ENCODE results near the gene HTRA1. TPM values are rescaled to one million over a fixed set of nuclear protein-coding genes. Genes with fewer than 3 reads are reported as not detected.

HTRA1 gene
- total RNA-seq, 1 experiment from 2014 or later: 0.70 TPM

- Histone ChIP-seq H3K4me1 (no peaks in the 10 kb centered on the region), H3K36me3 (ENCODE audit: control insufficient read depth, insufficient read depth, low read length) (no peaks in the 10 kb centered on the region), H3K27me3 (replicated peaks; ENCODE audit: control insufficient read depth, insufficient read depth, low read length) (no peaks in the 10 kb centered on the region), H3K4me3 (ENCODE audit: low read depth, low read length) (no peak overlapping the region), H3K9me3 (no peaks in the 10 kb centered on the region)
- Mint-ChIP-seq H3K4me1 (ENCODE audit: low read depth, unreplicated experiment) (no peaks in the 10 kb centered on the region), H3K27ac (ENCODE audit: unreplicated experiment) (no peak overlapping the region), H3K9me3 (ENCODE audit: unreplicated experiment) (no peaks in the 10 kb centered on the region), H3K27me3 (ENCODE audit: insufficient read depth, unreplicated experiment) (peaks cover 6% of the 10 kb centered on the region), H3K36me3 (ENCODE audit: insufficient read depth, unreplicated experiment) (no peaks in the 10 kb centered on the region), H3K4me3 (ENCODE audit: unreplicated experiment) (no peak overlapping the region)
- POLR2A ChIA-PET: no interaction called here
- DNase-seq: no peak
- no TSS peak for BruUV-seq (replicated peaks)
- CTCF ChIA-PET: interaction anchor here (0.5 to 0.6 kb wide), 2 partner anchors 23 to 25 kb away, joined by 3 to 7 read pairs; no protein-coding TSS in a partner anchor
- TF ChIP-seq, protein P1, sequence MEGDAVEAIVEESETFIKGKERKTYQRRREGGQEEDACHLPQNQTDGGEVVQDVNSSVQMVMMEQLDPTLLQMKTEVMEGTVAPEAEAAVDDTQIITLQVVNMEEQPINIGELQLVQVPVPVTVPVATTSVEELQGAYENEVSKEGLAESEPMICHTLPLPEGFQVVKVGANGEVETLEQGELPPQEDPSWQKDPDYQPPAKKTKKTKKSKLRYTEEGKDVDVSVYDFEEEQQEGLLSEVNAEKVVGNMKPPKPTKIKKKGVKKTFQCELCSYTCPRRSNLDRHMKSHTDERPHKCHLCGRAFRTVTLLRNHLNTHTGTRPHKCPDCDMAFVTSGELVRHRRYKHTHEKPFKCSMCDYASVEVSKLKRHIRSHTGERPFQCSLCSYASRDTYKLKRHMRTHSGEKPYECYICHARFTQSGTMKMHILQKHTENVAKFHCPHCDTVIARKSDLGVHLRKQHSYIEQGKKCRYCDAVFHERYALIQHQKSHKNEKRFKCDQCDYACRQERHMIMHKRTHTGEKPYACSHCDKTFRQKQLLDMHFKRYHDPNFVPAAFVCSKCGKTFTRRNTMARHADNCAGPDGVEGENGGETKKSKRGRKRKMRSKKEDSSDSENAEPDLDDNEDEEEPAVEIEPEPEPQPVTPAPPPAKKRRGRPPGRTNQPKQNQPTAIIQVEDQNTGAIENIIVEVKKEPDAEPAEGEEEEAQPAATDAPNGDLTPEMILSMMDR (IDR thresholded peaks at IDR 0.05; ENCODE audit: insufficient read depth in 1 of 2, low read depth in 1 of 2, low read length in 1 of 2, severe bottlenecking in 1 of 2, unreplicated experiment in 1 of 2): no peak
- intact Hi-C loops (cut with micrococcal nuclease; ENCODE audit: unreplicated experiment): no loop called here
These were observed 32.4 kb downstream of the HTRA1 start for GRCh38 chr10:122493761-122494160.

DNA sequence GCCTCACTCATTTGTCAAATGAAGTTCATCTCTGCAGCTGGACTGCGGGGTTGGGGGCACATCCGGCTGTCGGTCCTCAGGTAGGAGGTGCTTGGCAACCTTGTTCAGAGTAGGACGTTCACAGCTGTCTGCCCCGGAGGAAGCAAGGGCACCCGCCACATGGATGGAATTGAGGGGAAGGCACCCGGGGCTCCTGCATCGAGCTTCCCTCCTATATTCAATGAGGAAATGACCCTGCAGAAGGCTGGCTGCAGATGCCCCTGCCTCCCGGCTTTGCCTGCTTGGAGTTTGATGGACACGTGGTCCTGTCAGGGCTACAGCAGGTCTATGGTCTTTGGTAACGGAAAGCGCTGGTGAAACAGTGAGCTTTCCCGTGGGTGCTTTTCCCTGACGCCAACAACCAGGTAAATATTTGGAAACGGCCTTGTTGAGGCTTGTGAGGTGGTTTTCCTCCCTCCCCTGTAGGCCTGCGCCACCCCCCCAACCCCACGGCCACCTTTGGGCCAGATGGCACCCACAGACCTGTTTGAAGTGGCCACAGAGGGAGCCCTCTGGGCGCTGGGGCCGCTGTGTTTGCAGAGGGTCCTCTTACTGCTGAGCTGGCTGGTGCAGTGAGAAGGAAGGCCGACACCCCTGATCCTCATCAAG, 32.9 kb downstream of the HTRA1 start:
- CTCF ChIA-PET: interaction anchor here (0.6 kb wide), 1 partner anchor 26 kb away, joined by 3 read pairs; no protein-coding TSS in a partner anchor
- intact Hi-C loops (cut with micrococcal nuclease; ENCODE audit: unreplicated experiment): no loop called here
- Mint-ChIP-seq H3K36me3 (ENCODE audit: insufficient read depth, unreplicated experiment) (no peaks in the 10 kb centered on the region), H3K27me3 (ENCODE audit: insufficient read depth, unreplicated experiment) (peaks cover 2% of the 10 kb centered on the region), H3K4me1 (ENCODE audit: low read depth, unreplicated experiment) (no peaks in the 10 kb centered on the region), H3K4me3 (ENCODE audit: unreplicated experiment) (no peak overlapping the region), H3K9me3 (ENCODE audit: unreplicated experiment) (no peaks in the 10 kb centered on the region), H3K27ac (ENCODE audit: unreplicated experiment) (no peak overlapping the region)
- no peak for DNase-seq
- no peaks in the 10 kb centered on the region for H3K36me3 ChIP-seq (ENCODE audit: control insufficient read depth, insufficient read depth, low read length)
- POLR2A ChIA-PET: no interaction called here
- BruUV-seq (replicated peaks): no TSS peak
- H3K4me1 ChIP-seq: no peaks in the 10 kb centered on the region
- no peak overlapping the region for H3K4me3 ChIP-seq (ENCODE audit: low read depth, low read length)
- TF ChIP-seq, protein P1 (IDR thresholded peaks at IDR 0.05; ENCODE audit: insufficient read depth in 1 of 2, low read depth in 1 of 2, low read length in 1 of 2, severe bottlenecking in 1 of 2, unreplicated experiment in 1 of 2): no peak
- H3K27me3 ChIP-seq (replicated peaks; ENCODE audit: control insufficient read depth, insufficient read depth, low read length): no peaks in the 10 kb centered on the region
- H3K9me3 ChIP-seq: no peaks in the 10 kb centered on the region

GRCh38 chr10:122494833-122495232, 33.5 kb downstream of the HTRA1 start:
- BruUV-seq (replicated peaks): no TSS peak
- H3K4me1 ChIP-seq: no peaks in the 10 kb centered on the region
- peaks cover 2% of the 10 kb centered on the region for H3K27me3 Mint-ChIP-seq (ENCODE audit: insufficient read depth, unreplicated experiment)
- no peaks in the 10 kb centered on the region for H3K9me3 ChIP-seq
- H3K27ac Mint-ChIP-seq (ENCODE audit: unreplicated experiment): no peak overlapping the region
- H3K36me3 Mint-ChIP-seq (ENCODE audit: insufficient read depth, unreplicated experiment): no peaks in the 10 kb centered on the region
- no peak for DNase-seq
- TF ChIP-seq, protein P1 (IDR thresholded peaks at IDR 0.05; ENCODE audit: insufficient read depth in 1 of 2, low read depth in 1 of 2, low read length in 1 of 2, severe bottlenecking in 1 of 2, unreplicated experiment in 1 of 2): no peak
- no peaks in the 10 kb centered on the region for H3K9me3 Mint-ChIP-seq (ENCODE audit: unreplicated experiment)
- H3K27me3 ChIP-seq (replicated peaks; ENCODE audit: control insufficient read depth, insufficient read depth, low read length): no peaks in the 10 kb centered on the region
- intact Hi-C loops (cut with micrococcal nuclease; ENCODE audit: unreplicated experiment): no loop called here
- H3K4me1 Mint-ChIP-seq (ENCODE audit: low read depth, unreplicated experiment): no peaks in the 10 kb centered on the region
- ChIA-PET CTCF (interaction anchor here (1.7 kb wide), 1 partner anchor 71 kb away, joined by 6 read pairs; no protein-coding TSS in a partner anchor), POLR2A (no interaction called here)
- H3K4me3 Mint-ChIP-seq (ENCODE audit: unreplicated experiment): no peak overlapping the region
- no peaks in the 10 kb centered on the region for H3K36me3 ChIP-seq (ENCODE audit: control insufficient read depth, insufficient read depth, low read length)
- no peak overlapping the region for H3K4me3 ChIP-seq (ENCODE audit: low read depth, low read length)
